SU-DHL-6 (cell line): ENCODE data around the gene ADD1.

Source experiments
- CTCF ChIP-seq: fragments of 200-600 bp; sonication (generic); IDR thresholded peaks from one replicate; pipeline ENCODE4 v1.5.1; 2017; ENCODE audit warnings: antibody characterized with exemption, mild to moderate bottlenecking, low read length, moderate library complexity; ENCODE audit not compliant: insufficient read depth, poor library complexity, severe bottlenecking
- EZH2phosphoT487 ChIP-seq: fragments of 200-600 bp; sonication (generic), shearing (Covaris generic); conservative IDR thresholded peaks from 2 replicates; pipeline ENCODE4 v1.6.1; 2018; ENCODE audit warnings: mild to moderate bottlenecking, antibody characterized with exemption, low read length, moderate library complexity, mixed read lengths

- TF ChIP-seq CTCF (no peak), EZH2phosphoT487 (no peak)
Observed at GRCh38 chr4:2958446-2958845, 114.8 kb downstream of the ADD1 start.
